A549 treated with CpdA at 1 μM for 4 hours (cell line): ENCODE measurements around the gene GSTM2. TPM values are rescaled to one million over a fixed set of nuclear protein-coding genes. Genes with fewer than 3 reads are reported as not detected.

Experiments
- total RNA-seq: library from RNA; stranded (reverse); fragments of 200-300 nt; extraction: Qiagen RNA extraction; gene quantifications from 5 replicates; pipeline ENCODE4 v1.2.3, GENCODE V29; 2022; ENCODE audit warnings: low read depth

Gene GSTM2
- total RNA-seq: 3.2 to 5.1 TPM (median 3.4 TPM) in 5 replicates

DNA sequence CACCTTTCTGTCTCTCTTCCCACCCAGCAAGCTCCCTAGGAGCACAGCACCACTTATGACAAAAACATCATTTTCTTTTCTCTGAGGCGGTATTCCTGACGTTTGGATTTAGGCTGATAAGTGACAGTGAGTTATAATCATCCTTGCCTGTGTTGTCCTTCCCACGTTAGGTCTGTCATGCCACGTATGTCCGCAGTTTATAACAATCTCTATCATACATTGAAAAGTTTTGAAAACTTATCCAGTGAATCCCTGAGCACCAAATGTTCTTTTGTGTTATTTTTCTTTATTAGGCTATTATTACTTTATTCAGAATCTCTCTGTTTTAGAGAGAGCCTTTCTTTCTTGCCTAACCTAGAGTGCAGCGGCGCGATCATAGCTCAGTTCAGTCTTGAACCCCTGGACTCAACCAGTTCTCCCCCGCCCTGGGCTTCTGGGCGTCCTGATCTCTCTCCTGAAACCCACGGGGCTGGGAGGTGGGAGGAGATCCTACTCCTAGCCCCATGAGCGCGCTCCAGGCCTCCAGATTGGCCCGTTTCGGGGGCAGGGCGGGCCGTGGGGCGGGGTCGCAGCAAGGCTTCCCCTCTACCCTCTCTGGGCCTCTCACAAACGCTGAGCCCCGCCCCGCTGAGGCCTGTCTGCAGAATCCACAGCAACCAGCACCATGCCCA, at the start of gene GSTM2:
TSS of gene GSTM2 (plus strand) at position 606 of the 671 bp plus-strand sequence. CDS start at position 665, 59 bp downstream.

DNA sequence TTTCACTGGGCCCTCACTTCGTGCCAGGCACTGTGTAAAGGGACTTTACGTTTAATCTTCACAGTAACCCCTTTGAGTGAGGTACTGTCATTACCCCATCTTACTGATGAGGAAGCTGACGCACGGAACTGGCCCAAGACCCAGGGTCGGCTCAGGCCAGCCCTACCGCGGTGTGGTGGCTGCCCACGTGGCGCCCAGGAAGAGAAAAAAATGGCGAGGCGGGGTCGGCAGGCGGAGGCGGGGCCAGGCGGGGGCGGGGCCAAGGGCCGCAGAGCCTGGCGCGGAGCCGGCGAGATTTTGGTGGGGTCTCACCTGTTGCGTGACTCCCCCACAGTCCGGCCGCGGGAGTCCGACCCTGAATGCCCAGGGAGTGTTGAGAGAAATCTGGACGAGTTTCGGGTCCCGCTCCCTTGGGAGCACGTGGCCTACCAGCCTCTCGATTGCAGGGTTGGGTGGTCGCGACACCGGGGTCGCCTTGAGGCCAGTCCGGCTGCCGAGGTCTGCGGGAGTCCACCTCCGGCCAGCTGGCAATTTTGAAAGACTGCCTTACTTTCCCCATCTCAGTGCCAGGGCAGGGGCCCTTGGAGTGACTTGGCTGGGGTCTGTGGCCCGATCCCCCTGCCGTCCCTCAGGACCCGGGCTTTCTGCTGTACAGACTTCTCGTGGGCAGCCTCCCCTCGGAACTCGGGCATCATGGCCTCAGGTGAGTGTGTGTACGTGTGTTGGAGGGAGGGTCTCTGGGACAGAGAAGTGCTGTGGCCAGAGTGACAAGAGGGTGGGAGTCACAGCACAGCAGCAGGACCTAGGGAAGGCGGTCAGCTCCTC, 48.1 kb upstream of the GSTM2 start, which contains the start of the genes AMPD2 and GNAT2:
TSS of gene AMPD2 (plus strand) at position 262 of the 825 bp plus-strand sequence. CDS start 1,339 bp downstream, outside the sequence.
TSS of gene GNAT2 (minus strand) at position 41 of the 825 bp plus-strand sequence. CDS start 6,746 bp downstream, outside the sequence.

GRCh38 chr1:109655615-109656519, 12.0 kb upstream of the GSTM2 start, which contains the start of gene GSTM4:
TSS of gene GSTM4 (plus strand) at chr1:109656099. CDS start at chr1:109656390, 291 bp downstream.

GRCh38 chr1:109687641-109688499, 20.0 kb downstream of the GSTM2 start, which contains the start of gene GSTM1:
TSS of gene GSTM1 (plus strand) at chr1:109687817. CDS start at chr1:109687874, 57 bp downstream.

DNA sequence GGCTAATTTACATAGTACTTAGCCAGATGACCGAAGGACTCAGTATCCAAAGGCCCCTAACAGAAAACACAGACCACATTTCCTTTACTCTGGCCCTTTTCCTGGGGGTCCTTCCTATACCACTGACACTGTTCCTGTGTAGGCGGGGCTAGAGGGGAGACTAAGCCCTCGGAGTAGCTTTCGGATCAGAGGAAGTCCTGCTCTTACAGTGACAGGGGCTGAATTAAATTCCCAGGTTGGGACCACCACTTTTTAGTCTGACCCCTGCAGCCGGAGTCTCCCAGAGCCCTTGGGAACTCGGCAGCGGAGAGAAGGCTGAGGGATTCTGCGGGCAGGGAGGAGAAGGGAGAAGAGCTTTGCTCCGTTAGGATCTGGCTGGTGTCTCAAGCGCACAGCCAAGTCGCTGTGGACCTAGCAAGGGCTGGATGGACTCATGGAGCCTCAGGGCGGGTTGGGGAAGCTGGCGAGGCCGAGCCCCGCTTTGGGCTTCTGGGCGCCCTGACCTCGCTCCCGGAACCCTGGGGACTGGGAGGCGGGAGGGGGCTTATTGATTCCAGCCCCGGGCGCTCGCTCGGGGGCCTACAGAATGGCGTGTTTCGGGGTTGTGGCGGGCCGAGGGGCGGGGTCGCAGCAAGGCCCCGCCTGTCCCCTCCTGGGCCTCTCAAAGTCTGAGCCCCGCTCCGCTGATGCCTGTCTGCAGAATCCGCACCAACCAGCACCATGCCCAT, 43.9 kb downstream of the GSTM2 start, which contains the start of gene GSTM5:
TSS of gene GSTM5 (plus strand) at position 659 of the 728 bp plus-strand sequence. CDS start at position 721, 62 bp downstream.

Other genes starting within 250 kb of the GSTM2 start
- gene PSMA5, start 241.6 kb upstream of the GSTM2 start, total RNA-seq: 109 to 121 TPM (median 116 TPM) in 5 replicates
- 0.07 to 0.23 TPM (median 0.13 TPM) in 5 replicates for gene SYPL2, start 201.5 kb upstream of the GSTM2 start, total RNA-seq
- 1.7 to 2.8 TPM (median 2.6 TPM) in 5 replicates for gene ATXN7L2, start 184.2 kb upstream of the GSTM2 start, total RNA-seq
- 3.2 to 5.0 TPM (median 4.0 TPM) in 5 replicates for gene CYB561D1, start 174.0 kb upstream of the GSTM2 start, total RNA-seq
- gene AMIGO1, start 158.3 kb upstream of the GSTM2 start, total RNA-seq: 0.84 to 1.3 TPM (median 1.2 TPM) in 5 replicates
- gene GPR61, start 128.2 kb upstream of the GSTM2 start, total RNA-seq: not detected in 5 replicates
- gene GNAI3, start 119.4 kb upstream of the GSTM2 start, total RNA-seq: 4.6 to 5.5 TPM (median 4.8 TPM) in 5 replicates
- 0.06 to 0.54 TPM in 2 of 5 replicates, not detected in the others for gene GNAT2, start 48.4 kb upstream of the GSTM2 start, total RNA-seq
- gene AMPD2, start 48.2 kb upstream of the GSTM2 start, total RNA-seq: 25.2 to 33.1 TPM (median 31.1 TPM) in 5 replicates
- 7.9 to 10.1 TPM (median 9.5 TPM) in 5 replicates for gene GSTM4, start 12.0 kb upstream of the GSTM2 start, total RNA-seq
- not detected in 5 replicates for gene GSTM1, start 19.8 kb downstream of the GSTM2 start, total RNA-seq
- not detected in 5 replicates for gene GSTM5, start 44.2 kb downstream of the GSTM2 start, total RNA-seq
- 21.7 to 28.1 TPM (median 24.7 TPM) in 5 replicates for gene GSTM3, start 73.0 kb downstream of the GSTM2 start, total RNA-seq
- 0.87 to 1.8 TPM (median 1.2 TPM) in 5 replicates for gene EPS8L3, start 95.9 kb downstream of the GSTM2 start, total RNA-seq
- gene CSF1, start 242.8 kb downstream of the GSTM2 start, total RNA-seq: 18.1 to 27.0 TPM (median 25.7 TPM) in 5 replicates